Measurements from ENCODE around the gene DUSP7.

Gene DUSP7

DNA sequence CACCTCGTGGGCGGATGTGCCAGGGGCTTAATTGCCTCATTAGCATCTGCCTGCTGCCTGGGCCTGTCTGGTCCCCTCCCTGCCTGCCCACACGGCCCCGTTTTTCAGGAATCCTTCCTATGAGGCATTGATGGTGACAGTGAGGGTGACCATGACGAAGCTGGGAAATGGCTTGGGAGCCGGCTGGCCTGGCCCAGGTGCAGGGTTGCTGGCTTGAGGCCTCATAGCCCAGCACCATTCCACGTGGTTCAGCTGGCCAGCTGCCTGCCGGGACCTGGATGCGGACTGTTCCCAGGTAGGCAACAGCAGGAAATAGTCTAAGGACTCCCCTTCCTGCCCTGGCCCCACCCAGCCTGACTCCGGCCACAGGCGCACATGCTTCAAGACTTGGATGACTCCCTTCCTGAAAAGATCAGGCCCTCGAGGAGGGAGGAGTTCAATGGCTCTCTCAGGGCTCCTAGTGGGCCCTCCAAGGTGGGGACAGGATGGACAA is 8.9 kb upstream of the DUSP7 start:
- no peak for DNase-seq

DNA sequence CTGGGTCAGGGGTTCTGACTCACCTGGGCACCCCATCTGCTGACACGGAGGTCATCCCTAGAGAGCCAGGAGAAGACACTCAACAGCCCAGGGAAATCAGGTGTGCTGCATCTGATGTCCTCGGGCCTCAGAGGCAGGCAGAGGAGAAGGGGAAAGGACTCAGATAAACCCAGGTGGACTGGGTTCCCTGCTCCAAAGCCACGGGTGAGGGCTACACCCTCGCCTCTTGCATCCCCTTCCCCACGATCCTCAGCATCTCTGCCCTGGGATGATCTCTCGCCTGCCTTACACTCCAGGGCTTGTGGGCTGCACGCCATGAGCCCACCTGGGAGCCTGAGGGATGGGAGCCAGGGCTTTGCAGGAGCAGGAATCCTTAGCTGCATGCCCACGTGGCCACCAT is 8.2 kb upstream of the DUSP7 start:
- DNase-seq, result no peak

DNA sequence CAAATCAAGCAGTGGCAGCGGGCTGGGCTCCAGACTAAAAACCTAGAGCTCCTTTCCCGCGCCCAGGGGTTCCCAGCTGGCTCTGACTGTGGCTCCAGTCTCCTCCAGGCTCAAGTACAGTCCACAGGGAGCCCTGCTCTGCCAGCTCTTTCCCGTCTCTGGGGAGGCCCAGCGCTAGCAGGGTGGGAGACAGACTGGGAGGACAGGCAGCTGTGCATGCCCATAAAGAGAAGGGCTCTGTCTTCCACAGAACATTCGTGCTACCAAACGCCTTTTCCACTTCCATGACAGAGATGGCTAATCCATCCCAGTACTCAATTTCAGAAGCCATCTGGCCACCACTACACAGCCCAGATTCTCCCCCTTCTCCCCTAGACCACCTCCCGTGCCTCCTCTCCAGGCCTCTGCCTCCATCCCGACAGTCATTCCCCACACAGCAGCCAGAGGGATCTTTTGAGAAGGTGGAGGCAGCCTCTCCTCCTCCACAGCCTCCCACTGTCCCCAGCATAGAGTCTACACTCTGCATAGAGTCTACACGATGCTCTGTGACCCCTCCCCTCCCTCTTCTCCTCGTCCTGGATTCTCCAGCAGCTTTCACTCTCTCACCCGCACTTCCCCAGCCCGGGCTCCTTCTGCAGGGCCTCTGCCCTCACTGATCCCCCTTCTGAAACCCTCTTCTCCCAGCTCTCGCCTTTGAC is 6.8 kb upstream of the DUSP7 start:
- DNase-seq, result no peak

DNA sequence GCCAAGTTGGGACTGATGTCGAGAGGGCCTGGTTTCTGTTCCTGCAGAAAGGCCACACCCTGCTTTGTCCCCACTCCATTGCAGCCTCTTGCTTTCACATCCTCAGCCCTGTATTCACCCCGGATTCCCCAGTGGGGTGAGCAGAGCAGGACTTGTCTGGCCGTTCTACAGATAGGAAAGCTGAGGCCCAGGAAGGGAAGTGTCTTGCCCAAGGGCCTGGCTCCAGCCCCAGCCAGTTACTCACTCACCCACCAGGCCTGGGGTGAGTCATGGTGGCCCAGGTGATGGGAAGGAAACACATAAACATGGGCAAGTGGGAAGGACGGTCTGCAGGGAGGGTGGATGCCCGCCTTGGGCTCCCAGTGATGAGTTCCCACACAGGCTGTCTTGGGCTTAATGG is 6.1 kb upstream of the DUSP7 start:
- DNase-seq, result no peak

DNA sequence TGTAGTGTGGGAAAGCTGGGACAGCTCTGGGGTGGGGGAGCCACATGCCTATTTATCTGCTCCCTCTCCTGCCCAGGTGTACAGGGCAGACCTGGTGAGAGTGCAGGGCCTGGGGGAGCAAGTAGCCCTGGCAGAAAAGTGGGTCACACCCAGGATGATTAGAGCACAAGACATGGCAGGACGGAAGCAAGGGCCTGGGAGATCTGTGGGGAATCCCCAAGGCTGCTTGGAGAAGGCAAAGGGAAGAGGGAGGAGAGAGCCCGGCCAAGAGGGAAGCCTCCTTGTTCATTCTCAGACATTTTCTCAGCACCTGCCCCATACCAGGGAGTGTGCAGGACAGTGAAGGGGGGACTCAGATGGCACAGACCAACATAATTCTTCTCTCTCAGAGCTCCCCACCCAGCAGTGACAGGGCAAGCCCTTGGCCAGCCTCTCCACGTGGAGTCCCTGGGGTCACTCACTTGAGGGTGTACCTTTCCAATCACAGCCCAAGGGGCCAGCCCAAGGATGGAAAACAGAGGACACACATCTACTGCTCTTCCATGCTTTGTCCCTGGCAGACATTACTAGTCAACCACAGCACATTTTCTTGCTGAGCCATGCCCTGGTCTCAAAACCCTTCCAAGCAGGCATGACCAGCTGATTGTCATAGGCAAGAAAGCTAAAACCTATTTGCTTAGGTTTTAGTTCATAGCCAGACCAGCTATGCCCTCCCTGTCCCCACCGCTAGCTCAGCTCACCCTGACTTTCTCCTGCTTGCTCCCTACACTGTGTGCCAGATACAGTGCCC is 4.9 kb upstream of the DUSP7 start:
- DNase-seq, result no peak

DNA sequence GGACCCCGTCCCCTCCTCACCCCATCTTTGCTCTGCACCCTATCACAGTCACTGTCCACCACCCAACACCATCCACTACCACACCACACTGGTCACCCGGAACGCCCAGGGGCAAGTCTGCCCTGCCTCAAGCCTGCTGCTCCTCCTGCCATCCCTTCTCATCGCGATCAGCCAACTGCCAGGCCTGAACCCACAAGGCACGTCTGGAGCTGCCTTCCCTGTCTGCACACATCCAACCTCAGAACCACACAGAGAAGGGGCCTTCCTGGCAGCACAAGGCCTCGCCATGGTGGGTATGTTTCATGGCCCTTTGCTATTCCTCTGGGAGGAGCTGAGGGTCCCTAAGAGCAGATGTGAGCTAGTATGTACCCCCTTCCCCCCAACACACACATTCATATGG is 3.4 kb upstream of the DUSP7 start:
- no peak for DNase-seq

DNA sequence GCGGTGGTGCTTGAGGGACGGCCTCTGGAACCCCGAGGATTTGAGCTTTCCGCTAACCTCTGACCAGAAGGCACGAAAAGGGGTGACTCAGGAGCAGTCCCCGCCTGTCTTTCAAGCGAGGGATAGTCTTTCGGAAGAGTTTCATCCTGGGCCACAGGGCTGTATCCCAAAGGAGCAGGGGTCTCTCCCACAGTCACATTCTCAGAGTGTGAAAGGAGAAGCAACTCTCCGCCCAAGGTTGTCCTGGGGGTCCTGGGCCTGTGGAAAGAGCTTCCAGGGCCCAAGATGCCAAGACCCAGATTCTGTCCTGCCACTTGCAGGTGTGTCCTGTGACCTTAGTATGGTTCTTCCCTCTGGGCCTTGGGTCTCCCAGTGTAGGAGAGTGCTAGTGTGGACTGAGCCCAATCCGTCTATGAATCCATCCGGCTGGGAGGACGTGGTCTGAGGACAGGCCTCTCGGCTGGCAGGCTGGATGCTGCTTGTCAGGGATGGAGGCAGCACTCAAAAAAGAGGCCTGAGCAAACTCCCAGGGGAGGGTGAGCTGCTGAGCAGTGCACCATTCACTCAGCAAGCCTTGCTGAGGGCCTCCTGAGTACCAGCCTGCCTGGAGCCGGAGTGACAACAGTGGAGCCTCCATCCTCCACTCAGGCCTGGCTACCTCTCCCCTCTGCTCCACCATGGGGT is 1.6 kb upstream of the DUSP7 start:
- no peak for DNase-seq

DNA sequence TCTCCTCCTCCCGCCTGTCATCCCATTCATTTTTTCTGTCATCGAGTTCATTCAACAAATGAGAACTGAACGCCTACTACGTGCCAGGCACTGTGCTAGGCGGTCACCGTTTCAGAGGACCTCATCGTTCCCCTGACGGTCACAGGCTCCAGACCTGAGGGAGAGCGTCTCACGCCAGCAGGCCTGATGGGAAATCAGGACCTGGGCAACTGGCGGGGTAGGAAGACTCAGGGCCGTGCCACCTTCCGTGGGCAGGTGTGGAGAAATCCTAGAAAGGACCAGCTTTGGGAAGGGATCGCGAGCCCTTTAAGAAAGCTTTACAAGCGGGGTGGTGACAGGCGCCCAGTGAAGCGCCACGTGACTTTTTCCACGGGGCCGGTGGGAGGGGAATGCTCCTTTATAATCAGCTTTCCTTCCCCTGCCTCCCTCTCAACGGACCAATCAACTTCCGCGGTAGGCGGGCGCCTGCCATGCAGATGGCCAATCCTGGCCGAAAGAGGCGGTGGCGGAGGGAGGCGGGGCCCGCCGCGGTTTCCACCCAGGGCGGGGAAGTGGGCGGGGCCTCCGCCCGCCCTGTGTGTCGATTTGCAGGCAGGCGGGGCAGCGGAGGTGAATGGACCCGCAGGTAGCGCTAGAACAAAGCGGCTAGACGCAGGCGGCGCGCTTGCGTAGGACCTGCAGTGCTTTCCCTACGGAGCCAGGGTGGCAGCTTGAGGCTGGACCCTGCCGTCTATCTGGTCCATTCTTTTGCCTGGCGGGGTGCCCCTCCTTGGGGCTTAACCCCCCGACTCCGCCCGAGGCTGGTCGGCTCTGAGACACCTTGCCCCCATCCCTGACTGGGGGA is 819 bp upstream of the DUSP7 start:
- peak; percentile 100 for DNase-seq

DNA sequence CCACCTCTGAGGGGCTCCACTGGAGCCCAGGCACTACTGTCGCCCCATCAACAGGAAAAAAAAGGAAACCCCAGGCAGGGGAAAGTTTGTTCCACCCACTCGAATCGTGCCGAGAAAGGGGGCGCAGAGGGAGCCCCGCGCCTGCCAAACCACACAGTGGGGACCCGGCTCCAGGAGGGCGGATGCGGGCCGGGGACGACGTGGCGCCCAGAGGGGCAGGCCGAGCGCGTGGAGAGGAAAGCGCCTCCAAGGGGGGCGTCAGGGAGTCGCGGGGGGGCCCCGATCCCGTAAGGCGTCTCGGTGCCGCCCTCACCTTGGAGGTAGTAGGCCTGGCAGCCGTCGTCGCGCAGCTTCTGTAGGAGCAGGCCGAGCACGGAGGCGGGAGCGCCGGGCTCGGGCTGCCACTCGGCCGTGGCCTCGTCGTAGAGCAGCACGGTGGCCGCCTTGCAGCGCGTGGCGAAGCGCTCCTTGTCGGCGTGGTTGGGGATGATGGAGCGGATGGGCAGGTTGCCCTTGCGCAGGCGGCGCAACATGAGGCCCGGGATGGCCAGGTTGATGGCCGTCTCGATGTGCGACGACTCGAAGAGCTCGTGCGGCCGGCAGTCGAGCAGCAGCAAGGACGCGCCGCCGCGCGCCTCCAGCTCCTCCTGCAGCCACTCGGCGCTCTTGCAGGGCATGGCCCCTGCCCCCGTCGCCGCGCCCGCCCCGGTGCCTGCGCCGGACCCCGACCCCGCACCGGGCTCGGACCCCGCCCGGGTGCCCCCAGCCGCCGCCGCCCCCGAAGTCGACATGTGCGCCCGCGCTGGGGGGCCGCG is 627 bp downstream of the DUSP7 start:
- peak; percentile 54 for DNase-seq

DNA sequence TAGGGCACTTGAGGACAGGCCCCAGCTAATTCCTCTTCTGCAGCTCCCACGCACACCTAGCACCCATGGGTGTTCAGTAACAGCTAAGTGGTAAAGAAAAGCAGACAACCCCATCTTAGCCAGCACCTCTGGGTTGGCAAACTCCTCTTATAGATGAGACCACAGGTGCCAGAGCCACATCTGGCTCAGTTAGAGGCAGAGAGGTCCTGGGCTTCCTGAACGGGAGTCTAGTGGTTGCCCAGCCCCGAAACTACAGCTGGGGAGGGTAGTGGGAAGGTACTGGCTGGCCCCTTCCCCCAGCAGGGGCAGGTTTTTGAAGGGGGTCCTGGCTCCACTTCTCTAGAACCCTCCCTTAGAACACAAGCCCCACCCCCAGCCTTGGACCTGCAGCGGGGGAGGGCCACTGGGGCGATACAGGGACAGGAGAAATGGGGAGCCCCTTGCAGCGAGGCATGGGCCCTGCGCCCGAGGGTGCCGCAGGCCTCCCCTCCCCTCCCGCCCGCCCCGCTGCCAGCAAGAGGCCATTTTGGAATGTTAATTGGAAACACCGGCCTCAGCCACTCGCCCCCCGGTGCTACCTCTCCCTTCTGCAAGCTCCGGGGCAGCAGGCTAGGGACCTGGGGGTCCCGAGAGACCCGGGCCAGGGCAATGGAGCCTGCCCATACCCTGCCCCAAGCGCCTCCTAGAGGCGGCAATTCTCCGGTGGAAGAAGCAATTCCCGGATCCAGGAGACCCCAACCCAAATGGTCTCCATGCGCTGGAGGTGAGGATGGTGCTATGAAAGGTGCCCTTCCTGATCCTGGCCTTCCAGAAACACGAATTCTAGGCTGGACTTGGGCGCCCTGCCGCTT is 1.5 kb downstream of the DUSP7 start:
- peak; percentile 30 for DNase-seq

DNA sequence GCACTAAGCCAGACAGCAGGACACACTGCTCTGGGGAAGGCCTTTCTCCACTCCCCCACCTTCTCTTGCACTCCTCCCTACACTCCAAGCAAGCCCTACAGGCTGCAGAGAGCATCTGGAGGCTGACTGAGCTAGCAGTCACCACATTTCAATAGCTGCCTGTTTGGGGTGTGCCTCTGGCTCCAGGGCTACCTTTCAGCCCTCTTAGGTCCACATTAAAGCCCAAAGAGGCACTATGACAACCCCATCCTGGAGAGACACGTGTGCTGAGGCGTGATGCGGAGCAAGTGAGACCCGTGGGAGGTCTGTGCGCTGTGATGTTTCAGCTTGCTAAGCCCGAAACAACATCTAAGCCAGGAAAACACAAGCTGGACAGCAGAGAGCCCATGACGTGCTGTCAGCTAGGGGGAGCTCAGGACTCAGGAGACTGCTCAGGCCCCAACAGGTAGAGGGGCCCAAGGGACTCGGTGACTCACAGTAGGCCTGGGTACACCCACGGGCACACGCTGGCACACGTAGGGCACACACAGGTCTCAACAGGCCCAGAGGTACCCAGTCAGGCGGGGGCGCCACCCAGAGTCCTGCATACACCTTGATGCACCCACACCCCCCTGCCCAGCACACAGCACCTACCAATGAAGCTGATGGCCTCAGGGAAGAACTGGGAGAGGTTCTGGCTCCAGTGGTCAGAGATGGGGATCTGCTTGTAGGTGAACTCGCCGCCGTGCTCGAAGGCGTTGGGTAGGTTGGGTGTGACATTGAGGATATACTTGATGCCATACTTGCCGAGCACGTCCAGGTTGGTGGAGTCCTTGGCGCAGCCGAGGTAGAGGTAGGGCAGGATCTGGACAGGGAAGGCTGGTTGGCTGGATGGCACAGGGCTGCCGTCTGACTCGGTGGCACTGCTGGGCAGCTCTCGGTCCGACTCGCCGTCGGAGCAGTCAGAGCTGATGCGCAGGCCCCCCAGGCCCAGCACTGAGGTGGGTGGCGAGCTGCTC is 2.8 kb downstream of the DUSP7 start:
- peak; percentile 57 for DNase-seq

DNA sequence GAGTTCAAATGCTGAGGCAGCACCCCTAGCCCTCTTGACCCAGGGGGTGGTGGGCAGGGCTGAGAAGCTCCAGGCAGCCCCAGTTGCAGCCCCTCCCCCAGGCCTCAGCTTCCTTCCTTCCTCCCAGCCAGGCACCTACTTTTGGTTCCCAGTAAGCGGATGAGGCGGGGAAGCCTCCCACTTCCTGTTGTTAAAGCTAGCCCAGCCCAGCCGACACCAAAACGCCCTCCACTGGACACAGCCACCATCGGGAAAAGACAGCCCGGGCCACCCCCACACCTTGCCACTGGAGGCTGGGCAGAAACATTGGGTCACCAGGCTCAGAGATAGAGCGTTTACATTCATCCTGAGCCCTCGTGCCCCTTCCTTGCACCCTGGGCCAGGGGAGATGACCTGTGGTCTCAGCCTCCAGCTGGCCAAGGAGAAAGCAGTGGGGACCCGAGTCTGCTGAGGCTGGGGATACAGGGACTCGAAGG is 3.5 kb downstream of the DUSP7 start:
- peak; percentile 76 for DNase-seq

DNA sequence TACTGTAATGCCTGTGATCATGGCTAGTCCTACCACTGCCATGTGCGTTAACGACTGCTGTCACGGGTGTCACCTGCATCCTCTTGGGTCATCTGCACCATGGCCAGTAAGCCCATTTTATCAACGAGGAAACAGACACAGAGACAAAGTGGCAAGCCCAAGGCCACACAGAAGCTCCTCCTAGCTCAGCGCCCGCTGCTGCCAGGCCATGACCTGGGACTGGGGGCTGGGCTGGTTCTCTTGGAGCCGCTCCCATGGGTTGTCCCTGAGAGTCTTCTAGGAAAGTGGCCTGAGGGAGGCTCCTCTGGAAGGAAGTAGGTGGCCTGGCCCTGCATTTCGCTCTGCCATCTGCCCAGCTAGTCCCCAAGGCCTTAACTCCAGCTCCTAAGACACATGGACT is 4.9 kb downstream of the DUSP7 start:
- no peak for DNase-seq

DNA sequence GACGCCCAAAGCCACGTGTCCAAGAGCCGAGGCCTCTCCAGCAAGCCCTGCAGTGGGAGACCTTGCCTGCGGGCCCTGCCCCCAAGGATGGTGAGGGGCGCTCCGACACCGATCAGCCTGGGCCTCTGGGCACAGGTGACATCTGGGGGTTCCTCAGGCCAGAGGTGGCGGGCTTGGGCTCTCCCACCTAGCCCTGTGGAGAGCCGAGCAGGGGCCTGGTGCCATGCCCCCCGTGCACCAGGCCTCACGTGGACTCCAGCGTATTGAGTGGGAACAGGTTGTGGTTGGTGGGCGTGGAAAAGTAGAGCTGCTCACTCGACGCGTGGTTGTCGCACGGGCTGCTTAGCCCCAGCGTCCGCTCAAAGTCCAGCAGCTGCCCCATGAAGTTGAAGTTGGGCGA is 5.8 kb downstream of the DUSP7 start:
- DNase-seq, result no peak

DNA sequence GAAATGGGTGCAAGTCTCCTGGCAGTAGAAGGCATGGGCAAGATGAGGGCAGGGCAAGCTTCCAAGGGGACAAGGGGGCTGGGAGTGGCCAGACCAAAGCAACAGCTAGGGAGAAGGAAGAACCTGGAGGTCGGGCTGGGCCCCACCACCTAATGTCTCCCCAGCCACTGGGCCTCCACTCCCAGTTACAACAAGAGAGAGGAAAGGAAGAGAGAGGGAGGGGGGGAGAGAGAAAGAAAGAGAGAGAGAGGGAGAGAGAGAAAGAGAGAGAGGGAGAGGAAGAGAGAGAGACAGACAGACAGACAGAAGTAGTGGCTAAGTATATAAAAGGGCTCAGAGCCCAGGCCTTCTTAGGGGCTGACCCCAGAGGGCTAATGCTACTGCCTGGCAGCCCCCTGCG is 6.9 kb downstream of the DUSP7 start:
- DNase-seq, result no peak

DNA sequence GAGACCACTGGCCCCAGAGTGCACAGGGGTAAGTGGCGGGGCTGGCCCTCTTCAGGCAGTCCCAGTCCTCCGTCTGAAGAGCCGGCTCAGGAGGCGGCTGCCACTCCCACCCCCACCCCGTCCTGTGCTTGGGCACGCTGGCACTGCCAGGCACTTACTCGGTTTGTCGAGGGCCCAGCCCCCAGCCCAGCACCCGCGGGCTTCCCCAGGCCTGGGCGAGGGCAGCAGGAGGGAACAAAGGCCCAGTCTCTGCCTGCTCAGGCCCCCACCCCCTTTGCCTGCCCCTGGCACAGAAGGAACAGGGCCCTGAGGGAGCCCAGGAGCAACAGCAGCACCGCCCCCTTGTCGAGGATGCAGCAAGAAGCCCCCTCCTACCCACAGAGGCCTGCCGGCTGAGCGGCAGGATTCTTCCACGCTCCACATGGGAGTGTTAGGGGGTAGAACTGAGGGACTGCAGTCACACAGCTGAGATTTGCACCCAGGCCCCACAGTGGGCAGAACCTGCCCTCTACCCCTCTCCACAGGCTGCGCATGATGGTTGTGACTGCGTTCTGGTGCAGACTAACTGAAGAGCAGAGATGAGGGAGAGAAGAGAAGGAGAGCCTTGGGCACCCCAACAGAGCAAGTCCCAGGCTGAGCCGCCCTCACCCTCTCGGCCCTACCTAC is 8.9 kb downstream of the DUSP7 start:
- DNase-seq, result no peak

DNA sequence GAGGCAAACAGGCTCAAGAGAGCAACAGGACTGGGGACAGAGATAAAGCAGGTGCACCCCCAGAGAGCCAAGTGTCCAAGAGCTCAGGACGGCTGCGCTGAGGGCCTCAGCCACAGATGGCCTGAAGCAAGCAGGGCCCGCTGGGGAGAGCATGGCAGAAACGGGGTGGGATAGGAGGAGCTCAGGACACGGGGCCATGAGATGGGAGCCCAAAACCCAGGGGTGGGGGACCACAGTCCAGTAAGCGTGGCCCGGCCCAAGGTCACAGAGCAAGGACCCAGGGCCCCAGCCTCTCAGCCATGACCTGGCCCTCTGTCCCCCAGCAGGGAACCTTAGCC is 9.5 kb downstream of the DUSP7 start:
- DNase-seq, result no peak

DNA sequence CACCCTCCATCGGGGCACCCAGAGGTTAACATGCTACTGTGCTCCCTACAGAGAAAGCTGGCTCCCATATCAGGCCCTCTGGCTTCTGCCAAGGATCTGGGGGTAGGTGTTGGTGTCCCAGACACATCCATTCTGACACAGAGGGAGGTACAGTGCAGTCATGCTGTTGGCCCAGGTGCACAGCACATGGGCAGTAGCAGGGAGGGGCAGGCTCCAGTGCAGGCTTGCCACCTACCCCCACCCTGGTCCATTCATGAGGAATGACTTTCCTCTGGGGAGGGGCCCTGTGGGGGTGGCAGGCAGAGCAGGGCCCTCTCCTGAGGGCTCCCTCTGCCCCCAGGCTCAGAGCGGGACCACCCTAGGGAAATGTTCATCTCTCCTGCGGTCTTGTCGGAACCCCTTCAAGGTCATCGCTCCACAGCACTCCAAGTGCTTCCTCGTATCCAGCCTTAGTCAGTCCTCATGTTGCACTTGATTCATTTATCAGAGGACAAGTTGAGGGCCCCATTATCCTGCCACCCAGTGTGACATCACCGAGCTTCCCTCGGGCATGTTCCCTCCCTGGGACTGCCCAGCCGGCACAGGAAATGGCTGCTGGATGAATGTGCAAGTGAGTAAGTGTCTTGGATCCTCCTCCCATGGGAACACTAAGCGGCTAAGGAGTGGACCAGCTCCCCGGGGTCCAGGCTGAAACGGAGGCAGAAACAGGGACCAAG is 10.0 kb downstream of the DUSP7 start:
- no peak for DNase-seq
